Airway epithelial cell (primary cell): ENCODE results near the gene GALNTL6. TPM values are rescaled to one million over a fixed set of nuclear protein-coding genes. Genes with fewer than 3 reads are reported as not detected.

Experiments used
- total RNA-seq: library from RNA; depleted of rRNA; stranded (reverse); fragments of >200 nt; gene quantifications from 2 replicates; pipeline ENCODE4 v1.2.3, GENCODE V29; 2015

GALNTL6 gene
- total RNA-seq: not detected in 2 replicates

GRCh38 chr4:171812665-171813525 lies at the start of gene GALNTL6:
Gene GALNTL6, plus strand, starts transcription at chr4:171813404.

